Measurements from ENCODE around the gene DOC2B.
"Not testable (repeated sequence)": the region's sequence is repeated elsewhere in the genome, so short reads cannot be mapped to it uniquely, and the experiment has no call there.

The DOC2B gene

GRCh38 chr17:144936-145670 lies 36.3 kb downstream of the DOC2B start:
- no peak for DNase-seq (ENCODE audit: low spot score)

GRCh38 chr17:143785-144281 lies 37.6 kb downstream of the DOC2B start:
- DNase-seq (ENCODE audit: low spot score), result peak; percentile 86

- DNase-seq (ENCODE audit: low spot score), result no peak
Measured at GRCh38 chr17:142876-143784, 38.3 kb downstream of the DOC2B start.

GRCh38 chr17:142102-142661 lies 39.3 kb downstream of the DOC2B start:
- no peak for DNase-seq (ENCODE audit: low spot score)

- not testable (repeated sequence) for DNase-seq (ENCODE audit: low spot score)
Measured at GRCh38 chr17:139401-140205, 41.8 kb downstream of the DOC2B start.

- not testable (repeated sequence) for DNase-seq (ENCODE audit: low spot score)
Measured at GRCh38 chr17:137166-137807, 44.2 kb downstream of the DOC2B start, which contains the start of gene SCGB1C2. TSS of gene SCGB1C2 (plus strand) at chr17:137569. CDS start at chr17:137591, 22 bp downstream.

GRCh38 chr17:136531-136930 lies 44.9 kb downstream of the DOC2B start:
- DNase-seq (ENCODE audit: low spot score), result peak; percentile 80

GRCh38 chr17:135895-136294 lies 45.6 kb downstream of the DOC2B start:
- DNase-seq (ENCODE audit: low spot score), result not testable (repeated sequence)

- not testable (repeated sequence) for DNase-seq (ENCODE audit: low spot score)
Measured at GRCh38 chr17:135022-135421, 46.4 kb downstream of the DOC2B start.

- not testable (repeated sequence) for DNase-seq (ENCODE audit: low spot score)
Measured at GRCh38 chr17:134332-134785, 47.1 kb downstream of the DOC2B start.

- not testable (repeated sequence) for DNase-seq (ENCODE audit: low spot score)
Measured at GRCh38 chr17:133932-134331, 47.5 kb downstream of the DOC2B start.

GRCh38 chr17:118339-118917 lies 63.0 kb downstream of the DOC2B start:
- peak; percentile 69 for DNase-seq (ENCODE audit: low spot score)

GRCh38 chr17:113111-113510 lies 68.3 kb downstream of the DOC2B start:
- DNase-seq (ENCODE audit: low spot score), result not testable (repeated sequence)
